Neural cell (in vitro differentiated cells): ENCODE measurements around the gene PRUNE2. TPM values are rescaled to one million over a fixed set of nuclear protein-coding genes. Genes with fewer than 3 reads are reported as not detected.

Experiments used
- H2AFZ ChIP-seq: fragments of 200-600, 300-800 bp; sonication (generic), shearing (Covaris generic); 2 replicates; pipeline ENCODE4 v1.6.0; 2014; ENCODE audit warnings: low read depth, mild to moderate bottlenecking, antibody characterized with exemption, low read length, moderate library complexity
- H3F3A ChIP-seq: fragments of 200-600 bp; shearing (Covaris generic); 2 replicates; pipeline ENCODE4 v1.6.1; 2016; ENCODE audit warnings: mild to moderate bottlenecking, moderate library complexity, mixed read lengths, antibody characterized with exemption, low read length; ENCODE audit not compliant: insufficient read depth, poor library complexity, severe bottlenecking
- H3K27ac ChIP-seq: fragments of 200-600, 300-800 bp; sonication (generic), shearing (Covaris generic); 2 replicates; pipeline ENCODE4 v1.5.1; 2014; ENCODE audit warnings: mild to moderate bottlenecking, low read length, moderate library complexity
- H3K27me3 ChIP-seq: fragments of 300-800, 200-600 bp; sonication (generic), shearing (Covaris generic); 2 replicates; pipeline ENCODE4 v1.6.0; 2014; ENCODE audit warnings: mild to moderate bottlenecking, low read depth, low read length, moderate library complexity; ENCODE audit not compliant: insufficient read depth
- H3K36me3 ChIP-seq: fragments of 300-800, 200-600 bp; sonication (generic), shearing (Covaris generic); 2 replicates; pipeline ENCODE4 v1.5.1; 2014; ENCODE audit warnings: mild to moderate bottlenecking, antibody characterized with exemption, low read length, moderate library complexity; ENCODE audit not compliant: insufficient read depth
- H3K4me2 ChIP-seq: fragments of 300-800, 200-600 bp; sonication (generic), shearing (Covaris generic); 2 replicates; pipeline ENCODE4 v1.6.0; 2014; ENCODE audit warnings: mild to moderate bottlenecking, low read length
- H3K4me3 ChIP-seq: fragments of 300-800, 200-600 bp; sonication (generic), shearing (Covaris generic); 2 replicates; pipeline ENCODE4 v1.5.1; 2014; ENCODE audit warnings: mild to moderate bottlenecking, low read length, moderate library complexity
- H3K79me2 ChIP-seq: fragments of 200-600 bp; shearing (Covaris generic); replicated peaks from 2 replicates; pipeline ENCODE4 v1.6.0; 2014; ENCODE audit warnings: mild to moderate bottlenecking, low read length, moderate library complexity; ENCODE audit not compliant: insufficient read depth
- H3K9ac ChIP-seq: fragments of 300-800, 200-600 bp; sonication (generic), shearing (Covaris generic); 2 replicates; pipeline ENCODE4 v1.6.1; 2016; ENCODE audit warnings: mild to moderate bottlenecking, low read length, mixed read lengths
- H3K9me2 ChIP-seq: fragments of 200-600 bp; shearing (Covaris generic); 2 replicates; pipeline ENCODE4 v1.6.1; 2016; ENCODE audit warnings: mild to moderate bottlenecking, low read length, mixed read lengths; ENCODE audit not compliant: insufficient read depth
- H3K9me3 ChIP-seq: fragments of 200-600, 300-800 bp; sonication (generic), shearing (Covaris generic); 2 replicates; pipeline ENCODE4 v1.6.1; 2016; ENCODE audit warnings: mild to moderate bottlenecking, mixed run types, low read length, moderate library complexity, mixed read lengths
- H4K20me1 ChIP-seq: fragments of 200-600 bp; shearing (Covaris generic); 2 replicates; pipeline ENCODE4 v1.6.1; 2016; ENCODE audit warnings: mild to moderate bottlenecking, mixed run types; ENCODE audit not compliant: insufficient read depth
- CTCF ChIP-seq: fragments of 450-650 bp; IDR thresholded peaks from 2 replicates; pipeline ENCODE4 v1.5.1; 2014; ENCODE audit warnings: antibody characterized with exemption, mild to moderate bottlenecking, moderate library complexity; ENCODE audit not compliant: poor library complexity, severe bottlenecking
- EP300 ChIP-seq: fragments of 450-650 bp; conservative IDR thresholded peaks from 2 replicates; pipeline ENCODE4 v1.6.1; 2014; ENCODE audit warnings: antibody characterized with exemption, mild to moderate bottlenecking, moderate library complexity; ENCODE audit not compliant: poor library complexity, severe bottlenecking
- EZH2 ChIP-seq: fragments of 200-600, 300-800 bp; shearing (Covaris generic), sonication (generic); IDR thresholded peaks from 2 replicates; pipeline ENCODE4 v1.6.1; 2014; ENCODE audit warnings: antibody characterized with exemption, low read length, borderline replicate concordance, mild to moderate bottlenecking; ENCODE audit not compliant: insufficient read depth, poor library complexity, severe bottlenecking
- MXI1 ChIP-seq: fragments of 450-650 bp; conservative IDR thresholded peaks from 2 replicates; pipeline ENCODE4 v1.6.1; 2014; ENCODE audit warnings: antibody characterized with exemption, mild to moderate bottlenecking; ENCODE audit not compliant: poor library complexity, severe bottlenecking
- POLR2AphosphoS5 ChIP-seq: IDR thresholded peaks from 2 replicates; pipeline ENCODE4 v1.6.1; 2012
- RAD21 ChIP-seq: fragments of 450-650 bp; conservative IDR thresholded peaks from 2 replicates; pipeline ENCODE4 v1.6.1; 2014; ENCODE audit warnings: antibody characterized with exemption, mild to moderate bottlenecking, moderate library complexity
- REST ChIP-seq: IDR thresholded peaks from 2 replicates; pipeline ENCODE4 v1.6.1; 2012; ENCODE audit warnings: borderline replicate concordance
- SMC3 ChIP-seq: fragments of 450-650 bp; conservative IDR thresholded peaks from 2 replicates; pipeline ENCODE4 v1.6.1; 2014; ENCODE audit warnings: antibody characterized with exemption, mild to moderate bottlenecking, moderate library complexity; ENCODE audit not compliant: poor library complexity
- TAF1 ChIP-seq: IDR thresholded peaks from 2 replicates; pipeline ENCODE4 v1.6.1; 2012; ENCODE audit warnings: low read depth
- polyA plus RNA-seq: library from polyadenylated mRNA; depleted of rRNA; stranded (reverse); fragments of >200 nt; gene quantifications from 2 replicates; pipeline ENCODE4 v1.2.3, GENCODE V29; 2014

The PRUNE2 gene
- polyA plus RNA-seq, 1 donor from 2014 or later, result 9.7 TPM

DNA sequence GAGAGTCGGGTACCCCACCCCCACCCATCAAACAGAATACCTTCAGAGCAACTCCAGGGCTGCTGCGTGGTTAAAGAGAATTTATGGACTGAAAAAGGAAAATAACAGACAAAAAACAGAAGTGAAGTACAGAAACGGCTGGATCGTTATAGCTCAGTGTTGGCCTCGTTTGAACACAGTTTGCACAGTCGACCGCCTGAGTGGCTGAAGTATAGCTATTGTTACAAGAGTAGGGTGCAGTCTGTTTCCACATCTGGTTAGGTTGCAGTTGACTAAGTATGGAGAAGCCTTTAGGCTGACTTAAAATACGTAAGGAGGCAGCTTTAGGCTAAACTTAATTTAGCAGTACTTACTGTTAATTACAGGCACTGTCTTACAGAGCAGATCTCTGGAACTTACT lies 325.7 kb downstream of the PRUNE2 start:
- Histone ChIP-seq H3K36me3 (no peaks in the 10 kb centered on the region), H3K27ac (no peak overlapping the region), H3K4me3 (no peak overlapping the region), H3K9me3 (no peaks in the 10 kb centered on the region), H3K27me3 (no peaks in the 10 kb centered on the region), H3K4me2 (no peak overlapping the region), H3K79me2 (no peaks in the 10 kb centered on the region), H2AFZ (no peak overlapping the region), H3K9ac (no peak overlapping the region), H4K20me1 (no peaks in the 10 kb centered on the region), H3F3A (no peaks in the 10 kb centered on the region), H3K9me2 (no peaks in the 10 kb centered on the region)
- TF ChIP-seq EP300 (no peak), REST (no peak), MXI1 (no peak), RAD21 (no peak), POLR2AphosphoS5 (no peak), SMC3 (no peak), TAF1 (no peak), EZH2 (no peak), CTCF (no peak)

GRCh38 chr9:76576344-76576743 lies 329.6 kb downstream of the PRUNE2 start:
- Histone ChIP-seq H3K79me2 (no peaks in the 10 kb centered on the region), H3K9me2 (no peaks in the 10 kb centered on the region), H4K20me1 (no peaks in the 10 kb centered on the region), H3K36me3 (no peaks in the 10 kb centered on the region), H3K4me2 (no peak overlapping the region), H3F3A (no peaks in the 10 kb centered on the region), H3K4me3 (no peak overlapping the region), H2AFZ (no peak overlapping the region), H3K27ac (no peak overlapping the region), H3K9me3 (no peaks in the 10 kb centered on the region), H3K27me3 (no peaks in the 10 kb centered on the region), H3K9ac (no peak overlapping the region)
- no peak for TF ChIP-seq EP300
- TF ChIP-seq CTCF, result no peak
- no peak for TF ChIP-seq REST
- no peak for TF ChIP-seq EZH2
- TF ChIP-seq TAF1, result no peak
- TF ChIP-seq SMC3, result no peak
- no peak for TF ChIP-seq MXI1
- TF ChIP-seq POLR2AphosphoS5, result no peak
- no peak for TF ChIP-seq RAD21
